ENCODE measurements around the gene PLA2G2C. TPM values are rescaled to one million over a fixed set of nuclear protein-coding genes. Genes with fewer than 3 reads are reported as not detected.

PLA2G2C gene
- total RNA-seq, 4 donors from 2014 or later: not detected

DNA sequence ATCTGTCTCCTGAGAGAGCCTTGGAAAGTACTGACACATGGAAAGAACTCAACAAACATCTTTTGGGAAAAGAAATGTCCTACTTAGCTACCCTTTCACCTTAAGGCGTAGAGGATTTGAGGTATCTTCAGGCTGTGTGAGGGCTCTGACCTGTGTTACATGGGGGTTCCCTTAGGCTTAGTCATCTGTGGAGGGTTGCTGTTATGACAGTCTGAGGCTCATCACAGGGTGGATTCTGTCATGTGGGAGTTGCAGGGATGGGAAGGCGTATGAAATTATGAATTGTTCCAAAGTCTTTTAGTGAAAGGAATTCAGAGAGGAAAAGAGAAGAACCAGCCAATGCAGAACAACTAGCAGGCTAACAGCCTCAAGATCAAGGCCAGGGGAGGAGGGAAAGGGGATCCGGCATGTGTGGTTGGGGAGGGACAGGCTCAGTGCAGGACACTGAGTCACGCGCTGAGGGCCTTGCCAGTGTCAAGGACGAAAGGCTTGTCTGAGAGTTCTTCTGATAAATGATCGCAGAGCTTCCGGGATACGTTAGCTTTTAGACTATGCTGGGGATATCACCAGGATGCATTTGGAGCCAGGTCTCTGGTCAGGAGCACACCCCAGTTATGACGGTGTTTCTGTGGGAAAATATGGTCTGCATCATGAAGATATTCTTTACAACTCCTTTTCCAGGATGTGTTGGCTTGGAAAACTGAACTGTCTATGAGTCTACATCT lies 24.6 kb upstream of the PLA2G2C start:
- Histone ChIP-seq H3K9me3 (no peaks in the 10 kb centered on the region), H3K27ac (no peak overlapping the region), H3K27me3 (no peaks in the 10 kb centered on the region), H3K4me1 (peaks cover 0 to 8% of the 10 kb centered on the region in 2 donors), H3K4me3 (no peak overlapping the region), H3K36me3 (no peaks in the 10 kb centered on the region)
- intact Hi-C loops (cut with DNase I; ENCODE audit: low total_unique reads): no loop called here
- TF ChIP-seq, protein P1, sequence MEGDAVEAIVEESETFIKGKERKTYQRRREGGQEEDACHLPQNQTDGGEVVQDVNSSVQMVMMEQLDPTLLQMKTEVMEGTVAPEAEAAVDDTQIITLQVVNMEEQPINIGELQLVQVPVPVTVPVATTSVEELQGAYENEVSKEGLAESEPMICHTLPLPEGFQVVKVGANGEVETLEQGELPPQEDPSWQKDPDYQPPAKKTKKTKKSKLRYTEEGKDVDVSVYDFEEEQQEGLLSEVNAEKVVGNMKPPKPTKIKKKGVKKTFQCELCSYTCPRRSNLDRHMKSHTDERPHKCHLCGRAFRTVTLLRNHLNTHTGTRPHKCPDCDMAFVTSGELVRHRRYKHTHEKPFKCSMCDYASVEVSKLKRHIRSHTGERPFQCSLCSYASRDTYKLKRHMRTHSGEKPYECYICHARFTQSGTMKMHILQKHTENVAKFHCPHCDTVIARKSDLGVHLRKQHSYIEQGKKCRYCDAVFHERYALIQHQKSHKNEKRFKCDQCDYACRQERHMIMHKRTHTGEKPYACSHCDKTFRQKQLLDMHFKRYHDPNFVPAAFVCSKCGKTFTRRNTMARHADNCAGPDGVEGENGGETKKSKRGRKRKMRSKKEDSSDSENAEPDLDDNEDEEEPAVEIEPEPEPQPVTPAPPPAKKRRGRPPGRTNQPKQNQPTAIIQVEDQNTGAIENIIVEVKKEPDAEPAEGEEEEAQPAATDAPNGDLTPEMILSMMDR (IDR thresholded peaks at IDR 0.05 in 4 of 5, conservative IDR thresholded peaks at IDR 0.05 in 1 of 5): no peak
- TF ChIP-seq POLR2A (IDR thresholded peaks at IDR 0.05): no peak
- no peak for DNase-seq
- in situ Hi-C loops (cut with MboI; ENCODE audit: low sequenced_read_pairs in 4 of 4): loop anchor here in 3 of 4 donors (5.0 kb wide), 1 partner anchor 281 kb away; no protein-coding TSS in a partner anchor
- ATAC-seq: no peak

- TF ChIP-seq, protein P1 (IDR thresholded peaks at IDR 0.05 in 4 of 5, conservative IDR thresholded peaks at IDR 0.05 in 1 of 5): no peak
- no peak for TF ChIP-seq POLR2A (IDR thresholded peaks at IDR 0.05)
- Histone ChIP-seq H3K27me3 (no peaks in the 10 kb centered on the region), H3K4me1 (peaks cover 0 to 8% of the 10 kb centered on the region in 2 donors), H3K9me3 (no peaks in the 10 kb centered on the region), H3K36me3 (no peaks in the 10 kb centered on the region), H3K27ac (no peak overlapping the region), H3K4me3 (no peak overlapping the region)
- ATAC-seq (no peak), DNase-seq (no peak)
- intact Hi-C loops (cut with DNase I; ENCODE audit: low total_unique reads) (no loop called here), in situ Hi-C loops (cut with MboI; ENCODE audit: low sequenced_read_pairs in 4 of 4) (no loop called here)
These were observed 23.2 kb upstream of the PLA2G2C start for GRCh38 chr1:20209471-20209870.

- no peak overlapping the region for H3K27ac ChIP-seq
- ATAC-seq: no peak
- H3K36me3 ChIP-seq: no peaks in the 10 kb centered on the region
- in situ Hi-C loops (cut with MboI; ENCODE audit: low sequenced_read_pairs in 4 of 4): no loop called here
- peaks cover 0 to 3% of the 10 kb centered on the region in 2 donors for H3K4me1 ChIP-seq
- DNase-seq: no peak
- H3K9me3 ChIP-seq: no peaks in the 10 kb centered on the region
- intact Hi-C loops (cut with DNase I; ENCODE audit: low total_unique reads): no loop called here
- no peaks in the 10 kb centered on the region for H3K27me3 ChIP-seq
- H3K4me3 ChIP-seq: no peak overlapping the region
- TF ChIP-seq, protein P1 (IDR thresholded peaks at IDR 0.05 in 4 of 5, conservative IDR thresholded peaks at IDR 0.05 in 1 of 5): no peak
- TF ChIP-seq POLR2A (IDR thresholded peaks at IDR 0.05): no peak
These were observed 21.2 kb upstream of the PLA2G2C start for GRCh38 chr1:20207546-20207945.

- Histone ChIP-seq H3K4me1 (no peaks in the 10 kb centered on the region), H3K9me3 (no peaks in the 10 kb centered on the region), H3K27ac (no peak overlapping the region), H3K4me3 (no peak overlapping the region), H3K36me3 (no peaks in the 10 kb centered on the region), H3K27me3 (peaks cover 0 to 8% (median 0%) of the 10 kb centered on the region in 3 donors)
- ATAC-seq: no peak
- in situ Hi-C loops (cut with MboI; ENCODE audit: low sequenced_read_pairs in 4 of 4): no loop called here
- intact Hi-C loops (cut with DNase I; ENCODE audit: low total_unique reads): no loop called here
- DNase-seq: no peak
- no peak for TF ChIP-seq POLR2A (IDR thresholded peaks at IDR 0.05)
- TF ChIP-seq, protein P1 (IDR thresholded peaks at IDR 0.05 in 4 of 5, conservative IDR thresholded peaks at IDR 0.05 in 1 of 5): no peak
These were observed 15.8 kb upstream of the PLA2G2C start for GRCh38 chr1:20202166-20202565.

Measured in gastrocnemius medialis (tissue), 4 donors.